HG03196 (cell line): ENCODE data around the gene GLB1L3.
"Not testable (repeated sequence)": the region's sequence is repeated elsewhere in the genome, so short reads cannot be mapped to it uniquely, and the experiment has no call there.

ENCODE experiments used
- ATAC-seq: cut with Tn5 transposase; IDR thresholded peaks from one replicate; pipeline ENCODE4 v1.9.1; 2021; ENCODE audit not compliant: unreplicated experiment

The GLB1L3 gene

DNA sequence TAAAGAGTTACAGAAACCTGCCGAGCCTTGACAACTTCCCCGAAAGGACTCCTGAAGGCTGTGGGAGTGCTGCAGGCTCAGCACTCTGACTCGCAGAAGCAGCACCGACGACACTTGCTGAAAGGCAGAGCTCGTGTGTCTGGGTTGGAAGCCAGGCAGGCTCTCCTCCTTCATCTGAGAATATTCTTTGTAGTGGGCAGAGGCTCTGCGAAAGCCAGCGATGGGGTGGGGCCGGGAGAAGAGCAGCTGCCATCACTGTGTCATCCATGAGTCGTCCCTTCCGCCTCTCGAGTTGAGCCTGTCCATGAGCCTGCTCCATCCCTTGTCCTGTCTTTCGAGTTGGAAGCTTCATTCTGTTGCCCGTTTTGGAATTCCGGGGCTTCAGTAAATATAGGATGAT is 67.5 kb downstream of the GLB1L3 start:
- no peak for ATAC-seq

DNA sequence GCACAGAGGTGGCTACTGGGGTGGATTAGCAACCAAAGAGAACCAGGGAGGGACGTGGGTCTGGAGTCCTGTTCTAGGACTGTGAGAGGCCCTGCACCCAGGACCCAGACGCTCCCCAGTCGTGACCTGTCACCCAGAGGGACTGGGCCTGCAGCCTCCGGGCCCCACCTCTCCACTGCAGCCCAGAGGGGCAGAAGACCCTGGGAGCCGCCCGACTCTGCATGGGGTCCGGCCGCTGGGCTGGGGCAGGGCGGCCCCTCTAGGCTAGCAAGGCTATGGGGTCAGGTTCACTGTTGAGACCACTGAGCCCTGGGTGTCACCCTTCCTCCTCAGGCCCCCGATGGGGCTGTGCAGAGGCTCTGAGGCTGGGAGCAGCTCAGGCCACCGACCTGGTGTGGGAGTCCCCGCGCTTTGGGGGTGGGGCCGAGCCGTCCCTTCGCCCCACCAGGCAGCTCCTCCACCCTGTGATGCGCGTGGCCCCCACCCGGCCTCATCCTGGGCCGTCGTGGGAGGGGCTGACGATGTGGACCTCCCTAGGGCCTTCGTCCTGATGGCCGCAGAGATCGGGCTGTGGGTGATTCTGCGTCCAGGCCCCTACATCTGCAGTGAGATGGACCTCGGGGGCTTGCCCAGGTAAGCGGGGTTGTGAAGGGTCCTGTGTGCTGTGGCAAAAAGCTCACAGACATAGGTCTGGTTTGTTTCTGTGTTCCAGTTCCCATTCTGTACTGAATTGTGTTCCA is 68.5 kb downstream of the GLB1L3 start:
- not testable (repeated sequence) for ATAC-seq

DNA sequence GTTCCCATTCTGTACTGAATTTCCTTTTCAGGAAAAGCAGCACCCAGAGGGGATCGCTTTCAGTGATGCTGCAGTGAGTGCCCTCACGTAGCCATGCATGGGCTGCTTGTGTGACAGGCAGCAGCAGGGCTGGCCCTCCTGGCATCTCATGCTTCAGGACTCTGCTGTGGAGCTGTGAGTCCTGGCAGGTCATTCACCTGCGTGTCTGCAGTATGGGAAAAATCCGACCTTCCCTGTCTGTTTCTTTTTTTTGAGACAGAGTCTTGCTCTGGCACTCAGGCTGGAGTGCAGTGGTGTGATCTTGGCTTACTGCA is 69.0 kb downstream of the GLB1L3 start:
- no peak for ATAC-seq

DNA sequence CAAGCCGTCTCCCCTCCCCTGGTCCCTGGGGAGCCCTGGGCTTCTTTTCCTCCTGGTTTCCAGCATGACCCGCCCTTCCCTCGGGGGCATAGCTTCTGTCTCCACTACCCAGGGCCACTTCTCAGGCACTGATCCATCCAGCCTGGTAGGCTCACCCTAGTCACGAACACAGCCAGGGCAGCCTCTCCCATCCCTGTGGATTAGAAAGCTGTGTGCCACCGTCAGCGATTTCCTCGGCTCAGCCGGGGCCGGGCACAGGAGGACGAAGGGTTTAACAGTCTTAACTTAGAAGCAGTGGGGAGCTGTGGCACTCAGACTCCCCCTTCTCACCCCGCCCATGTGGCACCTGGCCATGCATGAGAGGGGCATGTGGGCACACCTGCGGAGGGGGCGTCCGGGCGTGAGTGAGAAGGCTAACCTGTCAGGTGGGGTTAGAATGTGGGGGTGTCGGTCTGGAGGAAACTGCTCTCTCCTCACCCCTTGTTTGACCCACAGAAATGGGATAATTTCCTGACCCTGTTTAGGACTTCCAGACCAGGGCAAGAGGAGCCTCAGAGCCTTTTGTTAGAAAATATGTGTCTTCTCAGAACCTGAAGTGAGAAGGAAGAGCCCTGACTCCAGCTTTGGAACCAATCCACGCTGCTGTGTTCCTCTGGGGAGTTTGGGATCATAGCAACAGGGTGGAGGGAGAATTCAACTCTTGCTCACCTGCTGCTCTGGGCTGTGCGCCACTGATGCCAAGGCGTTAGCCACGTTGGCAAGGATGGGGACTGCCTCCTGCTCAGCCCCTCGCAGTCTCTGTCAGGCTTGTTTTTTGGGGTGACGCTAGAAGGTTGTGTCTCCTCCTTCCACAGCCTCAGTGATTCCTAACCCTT is 70.2 kb downstream of the GLB1L3 start:
- ATAC-seq, result no peak

DNA sequence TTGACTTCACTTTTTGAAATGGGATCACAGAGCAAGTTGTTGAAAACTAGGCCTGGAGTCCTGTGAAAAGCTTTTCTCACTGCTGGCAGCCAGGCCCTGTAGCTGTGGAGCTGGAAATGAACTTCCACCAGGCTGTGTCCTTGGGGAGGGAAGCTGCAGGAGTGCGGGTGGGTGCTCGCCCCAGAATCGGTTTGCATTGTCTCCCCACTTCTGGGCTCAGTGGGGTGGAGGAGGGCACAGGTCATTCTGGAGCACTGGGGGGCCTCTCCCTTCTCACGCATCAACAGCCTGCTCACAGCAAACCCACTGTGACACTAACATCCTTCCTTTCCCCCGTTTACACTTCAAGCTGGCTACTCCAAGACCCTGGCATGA is 70.8 kb downstream of the GLB1L3 start:
- ATAC-seq, result no peak

DNA sequence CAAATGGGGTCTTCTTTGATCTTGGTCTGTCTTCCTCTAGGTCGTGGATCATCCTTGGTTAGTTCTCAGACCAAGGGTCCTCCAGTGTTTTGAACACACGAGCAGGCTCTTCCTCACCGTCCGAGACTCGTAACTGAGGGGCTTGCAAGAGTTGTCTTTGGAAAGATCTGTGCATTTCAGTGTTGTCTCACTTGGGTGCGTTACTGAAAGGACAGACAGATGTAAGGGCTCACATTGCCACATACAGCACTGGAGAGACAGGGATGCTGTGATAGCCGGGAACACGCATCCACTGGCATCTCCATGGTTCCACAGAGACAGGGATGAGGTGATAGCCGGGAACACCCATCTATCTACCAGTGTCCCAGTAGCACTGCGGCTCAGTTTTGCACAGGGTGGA is 71.3 kb downstream of the GLB1L3 start:
- ATAC-seq, result no peak

DNA sequence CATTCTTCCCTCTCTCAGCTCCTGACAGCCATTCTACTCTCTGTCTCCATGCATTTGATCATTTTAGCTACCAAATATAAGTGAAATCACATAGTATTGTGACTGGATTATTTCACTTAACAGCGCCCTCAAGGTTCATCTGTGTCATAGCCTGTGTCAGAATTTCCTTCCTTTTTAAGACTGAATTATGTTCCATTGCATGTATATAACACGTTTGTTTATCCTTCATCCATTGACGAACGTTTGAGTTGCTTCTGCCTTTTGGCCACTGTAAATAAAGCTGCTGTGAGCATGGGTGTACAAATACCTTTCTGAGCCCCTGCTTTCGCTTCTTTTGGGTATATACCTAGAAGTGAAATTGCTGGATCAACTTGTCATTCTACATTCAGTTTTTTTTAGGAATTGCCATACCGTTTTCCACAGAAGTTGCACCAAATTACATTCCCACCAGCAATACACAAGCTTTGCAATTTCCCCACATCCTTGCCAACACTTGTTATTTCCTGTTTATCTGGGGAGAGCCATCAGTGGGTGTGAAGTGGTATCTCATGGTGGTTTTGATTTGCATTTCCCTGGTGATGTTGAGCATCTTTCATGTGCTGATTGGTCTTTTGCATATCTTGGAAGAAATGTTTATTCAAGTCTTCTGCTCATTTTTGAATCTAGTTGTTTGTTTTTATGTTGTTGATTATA is 73.1 kb downstream of the GLB1L3 start:
- no peak for ATAC-seq

DNA sequence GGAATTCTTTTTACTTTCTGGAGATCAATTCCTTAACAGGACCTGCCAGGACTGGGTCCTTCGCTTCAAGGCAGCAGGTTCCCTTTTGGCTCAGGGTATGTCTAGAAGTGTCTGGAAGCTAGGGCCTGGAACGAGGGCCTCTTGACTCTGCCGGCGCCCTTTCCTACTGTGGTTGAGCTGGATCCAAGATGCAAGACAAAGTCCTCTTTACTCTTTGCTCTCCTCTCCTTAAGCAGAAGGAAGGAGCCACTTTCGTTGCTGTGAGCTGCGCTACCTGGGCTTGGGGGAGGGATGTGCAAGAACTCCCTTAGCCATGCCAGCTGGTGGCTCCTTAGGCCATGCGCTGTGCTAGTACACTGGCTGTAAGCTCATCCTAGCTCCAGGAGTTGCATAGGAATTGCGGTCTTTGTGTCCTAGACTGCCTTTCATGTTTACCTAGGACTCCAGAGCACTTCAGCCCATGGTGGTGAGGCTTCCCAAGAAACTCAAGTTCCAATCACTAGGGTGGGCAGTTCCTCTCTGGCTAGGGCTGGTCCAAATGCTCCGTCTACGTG is 73.7 kb downstream of the GLB1L3 start:
- ATAC-seq, result no peak

DNA sequence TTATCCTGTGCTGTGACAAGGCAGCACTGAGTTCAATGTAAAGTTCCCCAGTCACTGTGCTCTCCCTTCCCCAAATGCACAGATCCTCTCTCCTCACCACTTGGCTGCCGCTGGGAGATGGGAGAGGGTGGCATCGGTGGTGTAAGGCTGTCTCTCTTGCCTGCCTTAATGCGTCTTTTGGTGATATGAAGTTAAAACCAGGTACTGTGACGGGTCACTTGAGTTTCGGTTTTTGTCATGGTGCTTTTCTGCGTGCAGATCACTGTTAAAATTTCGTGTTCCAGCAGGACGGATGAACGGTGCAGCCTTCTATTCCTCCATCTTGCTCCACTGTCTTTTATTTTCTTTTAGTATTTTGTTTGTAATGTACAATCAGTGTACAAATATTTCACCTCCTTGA is 74.2 kb downstream of the GLB1L3 start:
- no peak for ATAC-seq

DNA sequence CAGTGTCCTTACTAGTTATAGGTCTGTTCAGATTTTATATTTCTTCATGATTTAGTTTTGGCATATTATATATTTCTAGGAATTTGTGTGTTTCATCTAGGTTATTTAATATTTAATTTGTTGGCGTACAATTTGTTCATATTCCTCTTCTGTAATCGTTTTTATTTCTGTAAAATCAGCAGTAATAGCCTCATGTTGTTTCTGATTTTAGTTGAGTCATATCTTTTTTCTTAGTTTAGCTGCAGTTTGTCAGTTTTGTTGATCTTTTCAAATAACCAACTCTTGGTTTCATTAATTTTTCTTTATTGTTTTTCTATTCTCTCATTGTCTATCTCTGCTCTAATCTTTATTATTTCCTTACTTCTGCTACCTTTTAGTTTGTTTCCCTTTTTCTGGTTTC is 75.9 kb downstream of the GLB1L3 start:
- ATAC-seq, result no peak

DNA sequence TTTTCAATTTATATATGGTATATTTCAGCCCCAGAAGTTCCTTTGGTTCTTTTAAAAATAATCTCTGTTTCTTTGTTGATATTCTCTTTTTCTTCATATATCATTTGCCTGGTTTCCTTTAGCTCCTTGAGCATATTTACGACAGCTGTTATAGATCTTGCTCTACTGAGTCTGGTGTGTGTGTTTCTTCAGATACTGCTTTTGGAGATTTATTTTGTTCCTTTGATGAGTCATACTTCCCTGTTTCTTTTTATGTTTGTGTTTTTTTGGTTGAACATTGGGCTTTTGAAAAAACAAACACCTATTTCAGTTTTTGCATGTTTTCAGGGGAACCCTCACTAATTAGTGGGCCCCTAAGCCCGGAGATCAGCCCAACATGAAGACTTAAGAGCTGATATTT is 79.0 kb downstream of the GLB1L3 start:
- no peak for ATAC-seq

DNA sequence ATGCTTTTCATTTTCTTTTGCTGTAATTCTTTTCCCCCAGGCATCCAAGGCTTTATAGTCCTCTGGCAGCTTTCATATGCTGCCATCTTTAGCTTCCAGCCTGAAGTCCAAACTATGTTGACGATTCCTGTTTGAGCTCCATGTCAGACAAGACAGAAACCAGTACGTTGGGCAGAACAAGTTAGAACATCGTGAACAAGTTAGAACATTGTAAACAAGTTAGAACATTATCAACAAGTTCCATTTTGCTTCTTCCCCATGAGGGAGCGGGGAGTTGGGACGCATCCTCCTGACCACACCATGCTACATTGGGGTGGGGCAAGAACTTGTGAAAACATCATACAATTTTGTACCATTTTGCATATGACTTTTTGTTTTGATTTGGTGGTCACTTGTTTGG is 79.5 kb downstream of the GLB1L3 start:
- no peak for ATAC-seq

DNA sequence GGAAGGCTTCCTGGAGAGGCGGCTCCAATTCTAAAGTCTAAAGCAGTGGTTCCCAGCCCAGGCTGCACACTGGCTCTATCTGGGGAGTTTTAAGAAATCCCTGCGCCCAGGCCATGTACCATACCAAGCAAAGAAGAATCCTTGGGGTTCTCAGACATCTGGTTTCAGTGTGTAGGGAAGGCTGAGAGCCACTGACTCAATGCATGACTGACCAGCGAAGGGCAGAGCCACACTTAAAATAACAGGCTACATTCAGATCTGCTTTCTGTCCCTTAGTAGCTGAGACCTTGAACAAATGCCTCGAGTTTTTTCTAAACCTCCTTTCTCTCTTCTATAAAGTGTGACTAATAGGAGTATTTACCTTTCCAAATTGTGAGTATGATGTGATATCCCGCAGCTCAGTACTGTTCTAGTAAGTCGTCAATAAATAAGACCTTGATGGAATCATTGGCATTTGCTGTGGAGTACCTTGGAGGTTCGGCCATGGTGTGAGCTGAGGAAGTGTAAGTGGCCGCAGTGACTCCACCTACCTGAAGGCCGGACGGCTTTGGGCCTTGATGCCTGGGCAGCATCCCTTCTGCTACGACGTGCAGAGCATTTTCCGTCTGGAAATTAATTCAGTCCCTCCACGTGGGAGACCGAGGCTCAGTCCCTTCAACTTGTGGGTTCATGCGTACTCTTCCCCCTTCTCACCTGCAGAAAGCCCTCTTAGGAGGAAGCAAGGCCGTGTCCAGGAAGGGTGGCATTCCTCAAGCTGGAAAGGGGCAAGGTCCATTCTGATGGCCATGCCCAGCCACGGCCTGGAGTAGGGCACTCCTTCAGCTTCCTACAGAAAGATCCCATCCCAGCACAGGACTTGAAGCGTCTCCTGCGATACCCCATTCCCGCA is 80.7 kb downstream of the GLB1L3 start:
- ATAC-seq, result no peak

DNA sequence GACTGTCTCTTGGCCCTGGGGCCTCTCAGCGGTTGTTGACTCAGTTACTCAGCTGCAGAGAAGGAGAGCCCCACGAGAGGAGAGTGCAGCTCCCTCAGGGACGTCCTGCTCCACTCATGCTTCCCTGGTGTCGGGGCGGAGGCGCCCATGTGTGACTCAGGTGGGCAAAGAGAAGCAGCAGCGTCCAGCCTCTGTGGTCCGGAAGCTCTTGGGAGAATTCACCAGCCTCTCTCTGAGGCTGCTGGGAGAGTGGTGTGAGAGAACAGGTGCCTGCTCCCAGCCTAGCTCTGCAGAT is 81.3 kb downstream of the GLB1L3 start:
- ATAC-seq, result no peak

DNA sequence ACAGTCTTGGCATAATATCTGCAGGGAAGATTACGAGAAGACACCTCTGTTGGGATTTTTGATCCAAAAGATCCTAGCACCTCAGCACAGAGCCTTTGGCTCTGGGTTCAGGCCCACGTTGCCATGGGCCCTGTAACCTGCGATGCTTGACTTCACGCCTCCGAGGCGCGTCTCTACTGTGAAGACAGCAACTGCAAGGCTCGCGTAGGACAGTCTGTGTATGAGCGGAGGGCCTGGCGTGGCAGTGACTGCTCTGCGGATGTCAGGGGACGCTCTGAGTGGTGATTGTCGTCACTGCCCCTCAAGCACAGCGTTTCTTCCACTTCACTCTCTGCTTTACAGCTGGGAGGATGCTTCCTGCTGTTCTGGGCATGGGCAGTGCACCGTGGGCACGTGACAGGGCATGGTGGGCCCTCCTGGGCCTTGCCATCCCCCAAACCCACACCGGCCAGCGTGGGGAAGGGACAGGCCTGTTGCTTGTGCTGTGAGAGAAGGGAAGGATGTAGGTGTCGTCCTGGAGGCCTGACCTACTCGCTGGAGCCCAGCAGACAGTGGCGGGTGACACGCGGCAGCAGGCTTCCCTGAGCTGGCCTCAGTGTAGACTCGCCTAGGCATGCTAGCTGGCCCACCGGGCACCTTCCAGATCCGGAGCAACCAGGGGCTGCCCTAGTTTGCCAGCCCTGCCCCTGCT is 82.1 kb downstream of the GLB1L3 start:
- no peak for ATAC-seq

DNA sequence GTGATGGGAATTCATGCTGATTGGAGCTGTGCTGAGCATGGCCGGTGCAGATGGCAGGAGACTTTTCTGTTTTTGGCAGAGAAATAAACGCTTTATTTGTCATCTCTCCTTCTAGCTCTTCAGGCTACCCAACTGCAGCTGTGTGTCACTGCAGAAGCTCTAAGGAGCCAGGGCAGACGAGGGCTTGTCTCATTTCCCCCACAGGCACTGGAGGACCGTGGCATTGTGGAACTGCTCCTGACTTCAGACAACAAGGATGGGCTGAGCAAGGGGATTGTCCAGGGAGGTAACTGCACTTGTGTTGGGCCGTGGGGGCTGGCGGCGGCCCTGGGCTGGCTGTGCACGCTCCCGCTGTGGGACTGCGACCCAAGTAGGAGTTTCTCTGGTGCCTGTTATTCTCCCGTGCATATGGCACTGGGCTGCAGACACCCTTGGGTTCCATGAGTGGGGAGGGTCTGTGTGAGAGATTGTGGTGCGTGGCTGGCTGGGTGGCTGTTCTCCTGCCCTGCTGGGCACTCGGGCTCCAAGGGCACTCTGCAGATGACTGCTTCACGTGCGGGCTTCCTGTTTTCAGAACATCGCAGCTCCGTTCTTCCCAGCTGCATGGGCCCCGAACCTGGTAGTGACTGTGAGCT is 82.8 kb downstream of the GLB1L3 start:
- ATAC-seq, result no peak

DNA sequence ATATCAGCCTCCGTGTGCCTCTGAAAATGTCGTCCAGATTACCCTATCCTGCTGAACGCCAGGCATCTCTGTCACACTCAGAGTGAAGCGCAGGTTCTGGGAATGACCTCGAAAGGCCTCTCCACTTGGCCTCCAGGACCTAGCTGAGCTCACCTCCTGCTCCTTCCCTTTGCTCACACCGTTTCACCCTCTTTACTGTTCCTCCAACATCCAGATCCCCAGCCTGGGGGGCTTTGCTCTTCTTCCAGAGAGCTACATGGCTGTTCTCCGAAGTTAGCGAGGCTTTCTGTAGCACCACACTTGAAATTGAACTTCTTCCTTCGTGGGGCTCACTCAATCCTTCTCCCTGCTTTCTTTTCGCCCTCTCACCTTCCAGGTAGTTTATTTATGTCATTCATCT is 83.5 kb downstream of the GLB1L3 start:
- ATAC-seq, result no peak

DNA sequence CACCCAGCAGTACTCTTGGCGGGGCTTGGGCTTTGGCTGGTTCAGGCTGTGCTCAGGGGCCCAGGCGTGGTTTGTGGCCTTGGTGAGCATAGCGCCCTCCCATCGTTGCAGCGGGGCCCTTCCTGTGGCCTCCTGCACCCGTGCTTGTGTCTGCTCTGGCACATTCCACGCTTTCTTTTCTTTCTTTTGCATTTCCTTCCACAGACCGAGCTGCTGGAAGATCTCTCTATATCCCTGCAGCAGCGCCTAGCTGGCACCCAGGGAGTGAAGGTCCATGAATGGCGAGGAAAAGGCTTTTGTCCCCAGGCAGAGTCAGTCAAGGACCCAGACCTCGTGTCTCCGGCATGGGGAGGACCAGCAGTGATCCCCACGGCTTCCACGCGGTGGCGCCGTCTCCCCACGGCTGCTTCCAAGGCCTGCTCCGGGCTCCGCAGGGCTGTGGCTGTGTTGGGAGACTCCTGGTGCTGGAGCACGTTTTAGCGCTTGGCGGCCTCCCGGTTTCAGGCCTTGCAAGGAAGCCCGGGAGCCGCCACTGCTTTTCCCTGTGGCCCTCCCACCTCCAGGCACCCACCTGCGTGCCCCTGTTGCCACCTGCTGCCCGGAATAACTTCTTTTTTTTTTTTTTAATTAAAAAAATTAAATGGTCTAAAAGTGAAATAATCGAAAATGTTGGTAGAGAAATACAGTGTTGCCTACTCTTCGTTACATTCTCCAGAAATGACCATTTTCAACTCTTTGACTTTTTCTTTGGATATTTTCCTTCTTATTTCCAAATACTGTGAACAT is 84.1 kb downstream of the GLB1L3 start:
- ATAC-seq, result peak; percentile 84

DNA sequence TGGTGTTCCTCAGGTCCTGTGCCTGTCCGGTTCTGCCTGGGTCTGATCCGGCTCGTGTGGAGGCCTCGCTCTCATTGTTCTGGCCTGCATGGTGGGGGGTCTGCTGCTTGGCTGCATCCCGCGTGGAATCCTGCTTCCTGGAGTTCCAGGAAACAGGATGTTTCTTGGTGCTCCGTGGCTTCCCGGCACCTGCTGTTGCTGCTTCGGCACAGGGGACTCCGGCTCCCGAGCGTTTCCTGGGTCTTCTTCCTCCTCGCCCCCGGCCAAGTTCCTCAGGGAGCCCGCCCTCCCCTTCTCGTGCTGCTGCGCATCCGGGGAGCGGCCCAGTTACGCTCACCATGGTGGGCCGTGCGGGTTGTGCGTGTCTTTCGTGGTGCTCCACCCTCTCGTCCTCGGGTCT is 85.5 kb downstream of the GLB1L3 start:
- no peak for ATAC-seq
